Measurements from ENCODE around the gene NUDT6.

DNA sequence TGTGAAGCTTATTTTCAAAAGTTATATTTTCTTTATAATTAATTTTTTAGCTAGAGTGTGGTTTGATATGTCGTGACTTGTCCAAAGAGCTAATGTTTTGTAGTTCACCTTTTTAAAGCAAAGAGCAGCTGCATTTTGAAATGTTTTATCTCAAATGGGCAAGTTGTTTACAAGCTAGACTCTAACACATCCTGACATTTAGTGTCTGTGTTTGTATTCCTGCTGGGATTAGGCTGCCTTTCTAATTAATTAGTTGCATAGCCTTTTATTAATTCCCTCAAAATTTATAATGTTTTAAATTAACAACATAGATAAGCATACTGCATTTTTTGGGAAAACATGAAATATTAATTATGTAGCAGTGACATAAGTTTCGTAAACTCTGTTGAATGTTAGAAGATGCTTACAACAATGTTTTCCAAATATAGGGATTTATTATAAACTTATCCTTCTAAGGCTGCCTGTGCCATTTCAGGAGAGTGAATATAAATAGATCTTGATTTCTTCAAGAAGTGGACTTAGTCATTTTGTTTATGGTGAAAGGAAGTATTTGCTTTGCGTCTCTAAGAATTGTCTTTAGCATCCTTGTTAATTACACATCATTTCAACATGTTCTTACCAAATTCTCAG, 37.7 kb upstream of the NUDT6 start:
- no peak for TF ChIP-seq POLR2A (IDR thresholded peaks at IDR 0.05)
- TF ChIP-seq CTCF (IDR thresholded peaks at IDR 0.05) = no peak

Data from thyroid gland (tissue), 4 donors.